ENCODE data around the gene SIX4.

SIX4 gene

GRCh38 chr14:60721326-60722106 is 2.6 kb downstream of the SIX4 start:
- DNase-seq: no peak

DNA sequence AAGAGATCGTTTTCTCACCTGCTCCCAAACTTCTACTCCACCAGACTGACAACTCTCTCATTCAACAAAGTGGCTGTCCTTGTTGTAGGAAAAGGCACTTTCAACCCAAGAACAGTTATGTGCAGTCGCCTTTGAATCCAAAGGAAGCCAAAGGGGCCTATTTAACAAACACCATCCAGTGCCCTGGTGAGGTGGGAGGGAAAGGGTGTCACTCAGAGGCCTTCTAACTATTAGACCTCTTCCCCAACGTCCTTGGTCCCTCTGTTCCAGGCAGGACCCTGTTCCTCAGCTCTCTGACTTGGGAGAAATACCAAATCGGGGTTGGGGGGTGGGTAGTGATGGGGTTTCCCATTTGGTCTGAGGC is 3.2 kb downstream of the SIX4 start:
- DNase-seq: no peak

DNA sequence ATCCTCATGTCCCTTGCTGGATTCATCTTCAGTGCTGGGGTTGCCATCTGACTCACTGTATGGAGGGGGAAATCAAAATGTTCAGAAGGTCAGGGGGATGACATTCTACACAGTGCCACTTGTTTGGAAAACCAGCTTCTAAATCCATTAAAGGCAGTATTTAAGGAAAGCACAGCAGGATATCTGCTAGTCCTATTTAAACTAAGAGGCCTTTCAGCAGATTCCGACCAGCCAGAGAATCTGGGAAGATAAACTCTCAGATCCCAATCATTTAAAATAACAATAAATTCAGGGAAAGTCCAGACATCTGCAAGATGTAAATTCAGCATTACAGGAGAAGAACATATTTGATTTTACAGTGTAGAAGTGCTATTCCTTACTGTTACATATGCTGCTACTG is 3.8 kb downstream of the SIX4 start:
- DNase-seq: no peak

GRCh38 chr14:60713513-60713912 is 10.6 kb downstream of the SIX4 start:
- no peak for DNase-seq

DNA sequence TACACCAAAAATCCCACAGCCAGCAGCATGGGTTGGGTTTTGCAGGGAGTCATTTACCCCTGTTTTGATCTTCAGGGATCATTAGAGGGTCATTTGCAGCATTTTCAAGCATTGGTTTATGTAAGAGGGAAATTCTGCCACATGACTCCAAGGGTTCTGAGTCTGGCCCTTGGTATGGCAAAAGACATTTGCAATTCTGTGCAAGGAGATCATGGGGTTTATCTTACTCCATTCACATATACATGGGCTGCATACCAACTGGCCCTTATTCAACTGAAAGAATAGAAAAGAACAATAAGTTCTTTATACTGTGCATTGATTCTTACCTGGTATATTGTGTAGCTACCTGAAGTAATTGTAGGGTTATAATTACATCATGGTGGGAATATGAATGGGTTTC is 13.7 kb downstream of the SIX4 start:
- DNase-seq: no peak

GRCh38 chr14:60707858-60708257 is 16.3 kb downstream of the SIX4 start:
- DNase-seq: no peak

- no peak for DNase-seq
Measured at GRCh38 chr14:60705100-60705499, 19.1 kb downstream of the SIX4 start.

DNA sequence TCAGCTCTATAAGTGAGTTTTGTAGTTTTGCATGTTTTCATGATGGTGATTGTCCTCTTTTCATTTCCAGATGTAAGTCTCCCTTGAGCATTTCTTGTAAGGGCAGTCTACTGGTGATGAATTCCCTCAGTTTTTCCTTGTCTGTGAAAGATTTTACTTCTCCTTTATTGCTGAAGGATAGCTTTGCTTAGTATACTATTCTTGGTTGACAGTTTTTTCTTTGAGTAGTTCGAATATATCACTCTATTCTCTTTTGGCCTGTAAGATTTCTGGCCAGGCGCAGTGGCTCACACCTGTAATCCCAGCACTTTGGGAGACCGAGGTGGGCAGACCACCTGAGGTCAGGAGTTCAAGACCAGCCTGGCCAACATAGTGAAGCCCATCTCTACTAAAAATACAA is 23.6 kb downstream of the SIX4 start:
- no peak for DNase-seq

DNA sequence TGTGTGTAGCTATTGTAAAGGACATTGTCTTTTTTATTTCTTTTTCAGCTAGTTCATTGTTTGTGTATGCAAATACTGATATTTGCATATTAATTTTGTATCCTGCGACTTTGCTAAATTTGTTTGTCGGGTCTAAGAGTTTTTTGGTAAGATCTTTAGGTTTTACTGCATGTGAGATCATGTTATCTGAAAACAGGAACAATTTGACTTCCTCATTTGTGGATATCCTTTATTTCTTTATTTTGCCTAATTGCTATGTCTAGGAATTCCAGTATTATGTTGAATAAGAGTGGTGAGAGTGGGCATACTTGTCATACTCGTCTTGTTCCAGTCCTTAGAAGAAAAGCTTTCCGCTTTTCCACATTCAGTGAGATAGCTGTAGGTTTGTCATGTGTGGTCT is 28.8 kb downstream of the SIX4 start:
- no peak for DNase-seq

- no peak for DNase-seq
Measured at GRCh38 chr14:60691383-60692113, 32.6 kb downstream of the SIX4 start.

DNA sequence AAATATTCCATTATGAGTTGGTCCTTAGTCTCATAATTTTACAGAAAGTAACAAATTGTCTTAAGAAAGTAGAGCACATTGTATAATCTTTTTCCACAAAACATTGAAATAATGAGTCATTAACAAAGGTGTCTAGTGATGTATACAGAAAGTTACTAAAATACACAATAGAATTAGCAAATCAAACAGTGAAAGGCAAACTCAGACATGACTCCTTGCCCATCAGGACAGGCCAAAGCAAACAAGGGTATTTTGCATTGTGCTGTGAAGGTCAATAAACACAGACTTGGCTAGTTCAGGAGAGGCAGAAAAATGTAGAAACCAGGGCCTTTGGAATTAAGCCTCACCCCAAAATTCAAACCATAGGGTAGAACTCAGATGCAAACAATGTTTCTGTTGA is 37.3 kb downstream of the SIX4 start:
- no peak for DNase-seq

DNA sequence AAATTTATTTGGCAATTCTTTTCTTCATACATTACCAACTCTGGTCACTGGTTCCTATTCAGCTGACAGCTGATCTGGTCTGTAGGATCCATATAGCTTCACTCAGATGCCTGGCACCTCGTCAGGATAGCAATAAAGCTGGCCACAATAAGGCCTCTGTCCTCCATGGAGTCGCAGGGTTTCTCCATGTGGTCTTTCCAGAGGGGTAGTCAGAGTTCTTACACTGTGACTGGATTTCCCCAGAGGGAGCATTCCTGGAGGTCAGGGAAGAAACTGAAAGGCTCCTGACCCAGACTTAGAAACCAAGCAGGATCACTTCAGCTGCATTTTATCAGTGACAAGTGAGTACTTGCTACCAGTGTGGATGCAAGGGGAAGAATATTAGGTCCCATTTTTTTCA is 39.9 kb downstream of the SIX4 start:
- no peak for DNase-seq

GRCh38 chr14:60681271-60681670 is 42.9 kb downstream of the SIX4 start:
- DNase-seq: no peak

GRCh38 chr14:60680511-60680910 is 43.6 kb downstream of the SIX4 start:
- DNase-seq: no peak

GRCh38 chr14:60679566-60680258 is 44.4 kb downstream of the SIX4 start:
- DNase-seq: no peak

DNA sequence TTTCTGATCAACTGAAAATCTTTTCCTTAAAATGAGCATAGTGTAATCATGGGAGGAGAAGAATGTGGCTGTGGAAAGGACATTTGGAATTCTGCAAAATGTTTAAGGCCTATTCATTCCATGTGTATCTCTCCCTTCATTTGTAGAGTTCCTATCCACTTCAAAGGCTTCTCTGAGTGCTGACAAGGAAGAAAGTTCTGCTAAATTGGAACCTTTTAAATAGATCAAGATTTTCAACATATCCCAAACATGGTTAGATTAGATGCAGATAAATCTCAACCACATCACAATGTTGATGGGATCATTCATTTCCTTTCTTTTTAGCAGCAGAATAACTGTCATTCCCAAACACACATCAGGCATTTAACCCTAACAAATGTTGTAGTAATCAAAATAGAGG is 46.5 kb downstream of the SIX4 start:
- no peak for DNase-seq

- no peak for DNase-seq
Measured at GRCh38 chr14:60670989-60671388, 53.2 kb downstream of the SIX4 start.

DNA sequence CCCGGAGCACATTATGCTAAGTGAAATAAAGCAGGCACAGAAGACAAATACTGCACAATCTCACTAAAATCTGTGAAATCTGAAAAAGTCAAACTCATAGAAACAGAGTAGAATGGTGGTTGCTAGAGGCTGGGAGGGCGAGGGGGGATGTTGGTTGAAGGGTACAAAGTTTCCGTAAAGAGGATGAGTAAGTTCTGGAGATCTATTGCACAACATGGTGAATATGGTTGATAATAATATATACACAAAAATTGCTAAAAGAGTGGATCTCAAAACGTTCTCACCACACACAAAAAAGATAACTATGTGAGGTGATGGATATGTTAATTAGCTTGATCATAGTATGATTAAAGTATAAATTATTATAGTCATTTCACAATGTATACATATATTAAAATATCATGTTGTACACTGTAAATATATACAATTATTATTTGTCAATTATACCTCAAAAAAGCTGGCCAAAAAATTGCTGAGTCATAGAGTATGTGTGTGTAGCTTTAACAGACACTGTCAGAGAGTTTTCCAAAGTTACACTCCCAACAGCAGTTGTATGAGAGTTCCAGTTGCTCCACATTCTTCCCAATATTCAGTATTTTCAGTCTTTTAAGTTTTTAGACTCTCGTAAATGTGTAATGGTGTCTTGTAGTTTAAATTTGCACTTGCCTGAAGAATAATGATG is 55.6 kb downstream of the SIX4 start:
- DNase-seq: no peak

DNA sequence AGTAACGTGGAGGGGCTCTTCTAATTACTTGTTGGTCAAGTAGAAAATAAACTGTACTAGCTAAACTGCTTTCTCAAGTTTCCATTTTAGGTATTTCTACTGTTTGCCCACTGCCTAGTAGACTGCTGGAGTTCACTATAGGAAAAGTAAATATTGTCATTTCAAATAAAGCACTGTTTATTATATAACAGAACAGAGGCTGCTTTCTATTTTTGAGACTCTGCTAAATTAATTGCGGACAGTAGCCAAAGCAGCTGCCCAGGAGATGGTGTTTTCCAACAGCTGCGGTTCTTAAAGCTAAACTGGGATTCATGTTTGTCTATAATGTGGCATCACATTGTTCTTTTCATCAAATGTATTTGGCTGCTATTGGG is 59.0 kb downstream of the SIX4 start:
- DNase-seq: no peak

DNA sequence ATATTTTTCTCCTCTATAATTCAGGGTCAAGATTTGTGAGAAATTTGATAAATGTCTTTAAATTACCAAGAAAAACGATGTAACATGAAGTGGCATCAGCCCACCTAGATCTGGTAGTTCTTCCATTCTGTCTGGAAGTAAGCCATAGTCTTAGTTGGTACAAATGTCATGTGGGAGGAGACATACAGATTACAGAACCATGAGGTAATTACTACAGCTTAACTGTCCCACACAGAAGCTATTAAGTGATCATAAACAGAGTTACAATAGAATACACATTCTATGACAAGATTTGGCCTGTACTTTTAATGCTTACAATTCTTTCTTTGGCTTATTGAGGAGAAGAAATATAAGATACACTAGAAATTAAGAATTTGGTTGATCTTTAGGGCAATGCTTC is 61.2 kb downstream of the SIX4 start:
- no peak for DNase-seq

DNA sequence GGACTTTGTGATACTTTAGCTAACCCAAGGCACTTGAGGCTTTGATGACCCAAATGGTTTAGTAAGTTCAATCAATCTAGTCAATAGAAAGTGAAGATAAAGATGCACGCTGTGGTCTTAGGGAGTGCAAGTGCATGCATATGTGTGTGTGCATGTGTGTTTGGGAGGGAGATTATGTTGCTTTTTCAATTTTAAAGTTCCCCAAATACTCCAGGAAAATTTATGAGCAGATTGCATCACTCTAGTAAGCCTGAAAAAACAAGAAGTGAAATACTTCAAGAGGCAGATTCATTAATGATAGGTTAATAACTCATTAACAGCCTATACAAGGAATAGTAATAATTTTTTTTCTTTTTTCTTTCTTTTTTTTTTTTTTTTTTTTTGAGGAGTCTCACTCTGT is 62.4 kb downstream of the SIX4 start:
- DNase-seq: no peak

Measured in NCI-H1694 treated with DMSO at 0.1 percent for 48 hours (cell line).